ENCODE measurements around the gene CKAP5. TPM values are rescaled to one million over a fixed set of nuclear protein-coding genes. Genes with fewer than 3 reads are reported as not detected.

Gene CKAP5
- total RNA-seq, 4 donors from 2014 or later, result 18.2 to 36.9 (median 29.7) TPM

DNA sequence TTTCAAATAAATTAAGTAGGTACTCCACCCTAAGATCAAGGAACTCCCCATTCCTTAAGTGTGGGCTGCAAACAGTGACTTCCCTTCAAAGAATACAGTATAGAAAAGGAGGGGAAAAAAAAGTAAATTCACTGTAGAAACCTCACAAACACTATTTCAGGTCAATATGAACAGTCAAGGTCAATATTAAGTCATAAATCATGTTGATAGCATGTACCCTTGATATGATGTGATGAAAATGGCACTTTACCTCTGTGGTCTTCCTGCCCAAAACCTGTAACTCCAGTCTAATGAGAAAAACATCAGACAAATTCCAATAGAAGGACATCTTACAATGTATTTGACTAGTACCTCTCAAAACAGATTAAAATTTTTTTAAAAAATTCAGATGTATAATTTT, 8.2 kb downstream of the CKAP5 start:
- no peak for DNase-seq
- H3K4me3 ChIP-seq, result no peak overlapping the region
- H3K27ac ChIP-seq, result no peak overlapping the region
- peaks cover 0 to 9% (median 0%) of the 10 kb centered on the region in 3 donors for H3K36me3 ChIP-seq
- no peaks in the 10 kb centered on the region for H3K9me3 ChIP-seq
- no peaks in the 10 kb centered on the region for H3K27me3 ChIP-seq
- H3K4me1 ChIP-seq, result peaks cover 0 to 10% (median 0%) of the 10 kb centered on the region in 3 donors
- TF ChIP-seq, protein P1, sequence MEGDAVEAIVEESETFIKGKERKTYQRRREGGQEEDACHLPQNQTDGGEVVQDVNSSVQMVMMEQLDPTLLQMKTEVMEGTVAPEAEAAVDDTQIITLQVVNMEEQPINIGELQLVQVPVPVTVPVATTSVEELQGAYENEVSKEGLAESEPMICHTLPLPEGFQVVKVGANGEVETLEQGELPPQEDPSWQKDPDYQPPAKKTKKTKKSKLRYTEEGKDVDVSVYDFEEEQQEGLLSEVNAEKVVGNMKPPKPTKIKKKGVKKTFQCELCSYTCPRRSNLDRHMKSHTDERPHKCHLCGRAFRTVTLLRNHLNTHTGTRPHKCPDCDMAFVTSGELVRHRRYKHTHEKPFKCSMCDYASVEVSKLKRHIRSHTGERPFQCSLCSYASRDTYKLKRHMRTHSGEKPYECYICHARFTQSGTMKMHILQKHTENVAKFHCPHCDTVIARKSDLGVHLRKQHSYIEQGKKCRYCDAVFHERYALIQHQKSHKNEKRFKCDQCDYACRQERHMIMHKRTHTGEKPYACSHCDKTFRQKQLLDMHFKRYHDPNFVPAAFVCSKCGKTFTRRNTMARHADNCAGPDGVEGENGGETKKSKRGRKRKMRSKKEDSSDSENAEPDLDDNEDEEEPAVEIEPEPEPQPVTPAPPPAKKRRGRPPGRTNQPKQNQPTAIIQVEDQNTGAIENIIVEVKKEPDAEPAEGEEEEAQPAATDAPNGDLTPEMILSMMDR (IDR thresholded peaks at IDR 0.05), result no peak
- TF ChIP-seq POLR2A (IDR thresholded peaks at IDR 0.05), result no peak
- intact Hi-C loops (cut with DNase I), result no loop called here

GRCh38 chr11:46836870-46837269, 9.2 kb downstream of the CKAP5 start:
- intact Hi-C loops (cut with DNase I), result no loop called here
- no peak for TF ChIP-seq POLR2A (IDR thresholded peaks at IDR 0.05)
- Histone ChIP-seq H3K4me1 (peaks cover 0 to 19% (median 0%) of the 10 kb centered on the region in 3 donors), H3K27ac (no peak overlapping the region), H3K4me3 (no peak overlapping the region), H3K36me3 (peaks cover 0 to 9% (median 0%) of the 10 kb centered on the region in 3 donors), H3K9me3 (no peaks in the 10 kb centered on the region), H3K27me3 (no peaks in the 10 kb centered on the region)
- DNase-seq, result no peak

GRCh38 chr11:46836431-46836830, 9.6 kb downstream of the CKAP5 start:
- TF ChIP-seq, protein P1 (IDR thresholded peaks at IDR 0.05), result no peak
- no peak for TF ChIP-seq POLR2A (IDR thresholded peaks at IDR 0.05)
- Histone ChIP-seq H3K36me3 (peaks cover 0 to 6% (median 0%) of the 10 kb centered on the region in 3 donors), H3K27me3 (no peaks in the 10 kb centered on the region), H3K9me3 (no peaks in the 10 kb centered on the region), H3K4me3 (no peak overlapping the region), H3K4me1 (peaks cover 0 to 19% (median 0%) of the 10 kb centered on the region in 3 donors), H3K27ac (no peak overlapping the region)
- no peak for DNase-seq
- 92 to 96% methylated on average over 1 of the region's 1 CpG for WGBS, 2 donors
- intact Hi-C loops (cut with DNase I), result no loop called here

DNA sequence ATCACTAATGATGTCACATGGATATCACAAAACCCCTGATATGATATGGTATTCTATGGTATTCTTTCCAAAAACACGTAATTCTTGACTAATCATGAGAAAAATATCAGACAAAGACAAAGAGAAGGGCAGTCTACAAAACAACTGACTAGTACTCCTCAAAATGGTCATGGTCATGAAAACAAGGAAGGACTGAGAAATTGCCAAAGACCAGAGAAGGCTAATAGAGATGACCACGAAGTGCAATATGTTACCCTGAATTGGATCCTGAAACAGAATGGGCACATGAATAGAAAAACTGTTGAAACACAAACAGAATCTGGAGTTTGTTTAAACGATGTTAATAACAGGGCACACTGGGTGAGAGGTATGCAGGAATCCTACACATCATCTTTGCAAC, 10.2 kb downstream of the CKAP5 start:
- WGBS, 2 donors, result 67 to 71% methylated on average over 3 of the region's 3 CpGs
- no peak for DNase-seq

DNA sequence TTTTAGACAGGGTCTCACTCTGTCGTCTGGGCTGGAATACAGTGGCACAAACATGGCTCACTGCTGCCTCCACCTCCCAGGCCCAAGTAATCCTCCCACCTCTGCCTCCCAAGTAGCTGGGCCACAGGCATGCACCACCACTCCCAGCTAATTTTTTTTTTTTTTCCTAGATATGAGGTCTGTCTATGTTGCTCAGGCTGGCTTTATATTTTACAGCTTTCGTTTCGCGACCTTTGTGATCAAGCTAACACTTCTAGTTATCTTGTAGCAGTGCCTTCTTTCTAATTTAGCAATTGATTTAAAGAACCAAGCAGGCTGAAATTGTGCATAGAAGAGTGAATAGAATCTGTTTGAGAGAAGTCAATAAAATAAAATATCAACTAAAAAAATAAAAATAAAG, 11.3 kb downstream of the CKAP5 start:
- intact Hi-C loops (cut with DNase I), result no loop called here
- 93 to 99% methylated on average over 4 of the region's 4 CpGs for WGBS, 2 donors

More for the DNA sequence above, 10.2 kb downstream of the CKAP5 start:
- Histone ChIP-seq H3K36me3 (peaks cover 0 to under 1% (median 0%) of the 10 kb centered on the region in 3 donors), H3K4me3 (no peak overlapping the region), H3K9me3 (no peaks in the 10 kb centered on the region), H3K27me3 (no peaks in the 10 kb centered on the region), H3K4me1 (peaks cover 0 to 19% (median 0%) of the 10 kb centered on the region in 3 donors), H3K27ac (no peak overlapping the region)
- intact Hi-C loops (cut with DNase I), result no loop called here
- no peak for TF ChIP-seq POLR2A (IDR thresholded peaks at IDR 0.05)
- TF ChIP-seq, protein P1 (IDR thresholded peaks at IDR 0.05), result no peak

More for the DNA sequence above, 11.3 kb downstream of the CKAP5 start:
- peaks cover 0 to 18% (median 0%) of the 10 kb centered on the region in 3 donors for H3K4me1 ChIP-seq
- TF ChIP-seq, protein P1 (IDR thresholded peaks at IDR 0.05), result no peak
- no peak for TF ChIP-seq POLR2A (IDR thresholded peaks at IDR 0.05)
- no peaks in the 10 kb centered on the region for H3K9me3 ChIP-seq
- no peak overlapping the region for H3K27ac ChIP-seq
- no peak for DNase-seq
- no peak overlapping the region for H3K4me3 ChIP-seq
- no peaks in the 10 kb centered on the region for H3K27me3 ChIP-seq
- no peaks in the 10 kb centered on the region for H3K36me3 ChIP-seq
